ENCODE results near the gene TGFBRAP1. TPM values are rescaled to one million over a fixed set of nuclear protein-coding genes. Genes with fewer than 3 reads are reported as not detected.

TGFBRAP1 gene
- total and polyA plus RNA-seq, 2 donors (not counting 3 experiments of a cell fraction or from before 2014, with no cell fraction given) = 25.4 to 37.6 TPM

GRCh38 chr2:105325389-105325963, 4.1 kb downstream of the TGFBRAP1 start:
- Histone ChIP-seq H2AFZ (ENCODE audit: low read depth, low read length) (no peak overlapping the region), H3K36me3 (ENCODE audit: control insufficient read depth in 2 of 2, extremely low read depth in 1 of 2, insufficient read depth in 2 of 2, low read length in 2 of 2) (no peaks in the 10 kb centered on the region), H3K4me1 (ENCODE audit: control insufficient read depth, extremely low read depth, insufficient read depth, low read length) (peaks cover 56% of the 10 kb centered on the region), H3K79me2 (ENCODE audit: control insufficient read depth, insufficient read depth, low read length) (peaks cover 64% of the 10 kb centered on the region), H3K9ac (replicated peaks; ENCODE audit: extremely low read depth, insufficient read depth, low read length) (peak overlapping the region; percentile 55), H3K4me3 (replicated peaks in 1 of 3; ENCODE audit: insufficient read depth in 1 of 3, low read depth in 1 of 3, low read length in 3 of 3) (no peak overlapping the region), H4K20me1 (replicated peaks; ENCODE audit: control insufficient read depth, extremely low read depth, insufficient read depth, low read length) (no peaks in the 10 kb centered on the region), H3K9me1 (replicated peaks; ENCODE audit: control insufficient read depth, extremely low read depth, insufficient read depth, low read length) (no peaks in the 10 kb centered on the region), H3K27ac (ENCODE audit: insufficient read depth, low read depth, low read length) (peak overlapping the region; percentile 87), H3K9me3 (replicated peaks; ENCODE audit: control insufficient read depth, insufficient read depth, low read length) (no peaks in the 10 kb centered on the region), H3K27me3 (ENCODE audit: control insufficient read depth in 2 of 2, insufficient read depth in 2 of 2, low read length in 2 of 2) (no peaks in the 10 kb centered on the region), H3K4me2 (ENCODE audit: insufficient read depth, low read length) (peak overlapping the region; percentile 38)
- BruUV-seq (replicated peaks) = no TSS peak
- TF ChIP-seq EZH2 (IDR thresholded peaks at IDR 0.05; ENCODE audit: borderline replicate concordance, low read depth, low read length, severe bottlenecking) (no peak), CTCF (IDR thresholded peaks at IDR 0.05; ENCODE audit: extremely low read depth in 1 of 2, insufficient read depth in 1 of 2, low read depth in 1 of 2, low read length in 2 of 2) (no peak), JUN (IDR thresholded peaks at IDR 0.05; ENCODE audit: borderline replicate concordance, insufficient read depth, insufficient read length, low read depth) (peak; percentile 91), GATA2 (IDR thresholded peaks at IDR 0.05; ENCODE audit: insufficient read depth, insufficient read length, low read depth, low read length) (peak; percentile 82), POLR2A (IDR thresholded peaks at IDR 0.05; ENCODE audit: low read depth, low read length) (peak; percentile 68), POLR2AphosphoS5 (IDR thresholded peaks at IDR 0.05; ENCODE audit: insufficient read depth, low read depth, low read length) (peak; percentile 87), MAX (IDR thresholded peaks at IDR 0.05; ENCODE audit: insufficient read depth, insufficient read length) (no peak), MYC (IDR thresholded peaks at IDR 0.05; ENCODE audit: low read depth, low read length) (no peak), FOS (IDR thresholded peaks at IDR 0.05; ENCODE audit: borderline replicate concordance, insufficient read depth, low read length) (peak; percentile 73)
- dilution Hi-C loops (cut with MboI; ENCODE audit: extremely low pct_ligation_motif_present, low sequenced_read_pairs) = no loop called here
- CTCF ChIA-PET = interaction anchor here (0.7 to 1.4 kb wide), 7 partner anchors 14 to 90 kb away, joined by 3 to 6 read pairs (median 5); no protein-coding TSS in a partner anchor
- peak; percentile 95 for FAIRE-seq
- peak; percentile 97 for DNase-seq (ENCODE audit: low read depth, low spot score)
- intact Hi-C loops (cut with micrococcal nuclease) = loop anchor here (1.0 to 10.0 kb wide), 4 partner anchors 31 to 869 kb away; partner anchors contain the start of gene UXS1
- POLR2A ChIA-PET = no interaction called here
